HG03439 (cell line): ENCODE measurements around the gene SPATA18.

Experiments
- ATAC-seq: cut with Tn5 transposase; IDR thresholded peaks from one replicate; pipeline ENCODE4 v1.9.1; 2021; ENCODE audit warnings: mild to moderate bottlenecking, moderate library complexity; ENCODE audit not compliant: unreplicated experiment

The SPATA18 gene

DNA sequence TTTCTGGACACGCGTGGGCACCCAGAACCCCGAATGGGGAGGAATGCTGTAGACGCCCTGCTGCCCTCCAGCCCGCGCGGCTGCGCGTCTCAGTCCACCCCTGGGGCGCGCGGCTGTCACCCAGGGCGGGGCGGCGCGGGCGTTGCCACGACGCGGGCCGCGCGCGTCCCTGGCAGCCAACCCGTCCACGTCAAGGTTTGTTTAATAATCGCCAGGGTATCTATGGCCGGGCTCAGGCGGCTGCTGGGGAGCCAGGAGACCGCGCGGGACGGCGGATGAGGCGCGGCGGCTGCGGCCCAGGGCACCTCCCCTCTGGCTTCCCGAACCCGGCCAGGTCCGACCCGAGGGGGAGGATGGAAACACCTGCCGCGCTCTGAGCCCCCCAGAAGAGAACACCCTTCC is at the start of gene SPATA18:
SPATA18 (plus strand) TSS at position 92 of the 402 bp plus-strand sequence. CDS start 401 bp downstream, outside the sequence.
- peak; percentile 46 for ATAC-seq

DNA sequence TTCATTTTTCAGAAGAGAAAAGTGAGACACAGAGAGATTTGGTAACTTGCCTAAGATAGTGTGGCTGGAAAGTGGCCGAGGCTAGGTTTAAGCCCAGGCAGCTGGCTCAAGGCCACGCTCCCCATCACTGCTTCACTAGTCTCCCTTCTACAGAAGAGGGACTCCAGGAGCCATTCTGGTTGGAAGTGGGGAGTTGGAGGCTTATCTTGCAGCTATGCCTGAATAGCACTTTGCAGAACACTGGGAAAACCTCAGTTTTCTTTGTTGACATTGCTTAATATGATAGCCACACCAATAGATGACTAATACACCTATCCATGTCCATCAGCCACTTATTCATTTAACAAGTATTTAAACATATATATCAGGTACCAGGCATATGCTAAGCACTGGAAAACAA is 49.5 kb upstream of the SPATA18 start:
- no peak for ATAC-seq

DNA sequence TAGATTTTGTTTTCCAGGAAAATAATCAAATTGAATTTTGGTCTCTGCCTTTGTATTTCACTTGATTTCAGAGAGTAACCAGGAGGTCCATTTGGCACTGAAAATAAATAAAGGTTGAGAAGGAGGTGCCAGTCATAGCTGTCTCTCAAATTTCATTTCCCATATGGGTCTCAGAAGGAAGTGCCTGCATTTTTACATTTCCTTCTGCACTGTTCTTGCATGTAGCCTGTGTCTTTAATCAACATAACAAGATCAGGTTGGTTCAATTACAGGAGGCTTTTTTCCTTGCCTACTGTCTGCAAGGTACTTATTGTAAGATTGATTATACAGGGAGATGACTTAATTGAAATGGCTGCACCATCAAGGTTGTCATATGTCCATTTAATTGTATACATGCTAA is 46.7 kb upstream of the SPATA18 start:
- ATAC-seq: no peak

GRCh38 chr4:52005604-52006273 is 45.4 kb upstream of the SPATA18 start:
- no peak for ATAC-seq

GRCh38 chr4:52006887-52007286 is 44.2 kb upstream of the SPATA18 start:
- no peak for ATAC-seq

GRCh38 chr4:52010986-52011385 is 40.1 kb upstream of the SPATA18 start:
- no peak for ATAC-seq

GRCh38 chr4:52012651-52013050 is 38.5 kb upstream of the SPATA18 start:
- ATAC-seq: no peak

- ATAC-seq: no peak
These were observed 36.2 kb upstream of the SPATA18 start for GRCh38 chr4:52014903-52015302.

GRCh38 chr4:52015366-52015765 is 35.7 kb upstream of the SPATA18 start:
- ATAC-seq: no peak

DNA sequence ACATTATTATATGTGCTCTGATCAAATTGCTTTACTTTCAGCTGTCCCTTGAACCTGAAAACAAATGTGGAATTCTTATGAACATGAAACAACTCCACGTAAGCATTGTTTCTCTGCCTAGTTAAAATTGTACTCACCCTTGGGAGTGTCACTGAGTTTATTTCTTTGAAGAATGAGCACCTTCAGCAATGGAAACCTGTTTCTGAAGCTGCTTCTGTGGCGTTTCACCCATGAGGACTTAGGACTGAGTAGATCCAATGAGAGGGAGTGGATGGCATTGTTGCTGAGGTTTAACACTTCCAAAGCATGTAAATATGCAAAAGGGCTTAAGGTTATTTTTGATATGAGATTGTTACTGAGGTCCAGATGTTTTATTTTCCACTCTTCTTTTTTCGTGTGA is 34.1 kb upstream of the SPATA18 start:
- ATAC-seq: no peak

GRCh38 chr4:52017814-52018213 is 33.3 kb upstream of the SPATA18 start:
- ATAC-seq: no peak

GRCh38 chr4:52019936-52020657 is 31.0 kb upstream of the SPATA18 start, which contains the start of gene LRRC66:
TSS of gene LRRC66 (minus strand) at chr4:52020363. CDS start at chr4:52017613, 2,750 bp downstream.
- no peak for ATAC-seq

- no peak for ATAC-seq
These were observed 22.1 kb upstream of the SPATA18 start for GRCh38 chr4:52028970-52029369.

DNA sequence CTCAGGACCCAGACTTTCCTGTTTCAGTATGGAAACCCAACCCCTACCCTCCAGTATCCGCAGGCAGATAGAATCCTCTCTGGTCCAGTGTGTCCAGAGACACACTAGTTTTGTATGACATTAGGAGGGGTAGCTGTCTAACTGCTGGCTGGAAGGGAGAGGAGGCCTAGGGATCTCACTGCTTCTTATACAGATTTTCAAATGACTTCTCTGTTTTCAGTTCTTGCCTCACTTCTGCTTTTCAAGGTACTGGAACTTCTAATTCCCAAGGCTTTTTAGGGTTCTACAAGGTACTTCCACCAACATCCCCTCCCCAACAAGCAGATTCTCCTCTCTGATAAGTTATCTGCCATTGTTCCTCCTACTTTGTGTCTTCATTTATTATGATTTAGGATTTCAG is 19.1 kb upstream of the SPATA18 start:
- no peak for ATAC-seq

GRCh38 chr4:52035190-52035589 is 15.9 kb upstream of the SPATA18 start:
- ATAC-seq: no peak

DNA sequence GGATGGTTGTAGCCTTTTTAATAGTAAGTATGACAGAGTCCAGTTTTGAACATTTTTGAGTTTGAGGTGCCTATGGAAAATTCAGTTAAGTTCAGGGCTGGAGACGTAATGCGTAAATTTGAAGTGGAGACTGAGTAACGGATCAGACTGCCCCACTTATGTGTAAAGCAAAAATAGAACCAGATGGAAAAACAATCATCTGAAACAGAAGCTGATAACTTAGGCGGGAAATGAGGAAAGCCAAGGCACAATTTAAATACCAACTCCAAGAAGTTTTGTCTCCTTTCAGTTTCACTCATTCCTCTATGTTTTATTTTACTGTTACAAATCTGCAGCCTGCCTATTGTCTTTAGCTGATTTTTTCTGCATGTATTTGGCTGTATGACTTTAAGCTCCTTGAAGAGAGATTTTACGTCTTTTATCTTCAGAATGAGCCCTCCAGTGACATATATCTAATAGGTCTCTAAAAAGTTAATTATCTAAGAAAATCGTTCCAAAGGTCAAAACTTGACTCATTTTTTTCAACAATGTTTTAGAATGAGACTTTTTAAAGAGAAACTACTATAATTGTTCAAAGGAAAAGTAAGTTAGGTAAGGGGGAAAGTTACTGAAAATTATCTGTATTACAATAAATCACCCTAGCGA is 14.1 kb upstream of the SPATA18 start:
- no peak for ATAC-seq

- ATAC-seq: peak; percentile 65
These were observed 13.4 kb upstream of the SPATA18 start for GRCh38 chr4:52037689-52038102.

DNA sequence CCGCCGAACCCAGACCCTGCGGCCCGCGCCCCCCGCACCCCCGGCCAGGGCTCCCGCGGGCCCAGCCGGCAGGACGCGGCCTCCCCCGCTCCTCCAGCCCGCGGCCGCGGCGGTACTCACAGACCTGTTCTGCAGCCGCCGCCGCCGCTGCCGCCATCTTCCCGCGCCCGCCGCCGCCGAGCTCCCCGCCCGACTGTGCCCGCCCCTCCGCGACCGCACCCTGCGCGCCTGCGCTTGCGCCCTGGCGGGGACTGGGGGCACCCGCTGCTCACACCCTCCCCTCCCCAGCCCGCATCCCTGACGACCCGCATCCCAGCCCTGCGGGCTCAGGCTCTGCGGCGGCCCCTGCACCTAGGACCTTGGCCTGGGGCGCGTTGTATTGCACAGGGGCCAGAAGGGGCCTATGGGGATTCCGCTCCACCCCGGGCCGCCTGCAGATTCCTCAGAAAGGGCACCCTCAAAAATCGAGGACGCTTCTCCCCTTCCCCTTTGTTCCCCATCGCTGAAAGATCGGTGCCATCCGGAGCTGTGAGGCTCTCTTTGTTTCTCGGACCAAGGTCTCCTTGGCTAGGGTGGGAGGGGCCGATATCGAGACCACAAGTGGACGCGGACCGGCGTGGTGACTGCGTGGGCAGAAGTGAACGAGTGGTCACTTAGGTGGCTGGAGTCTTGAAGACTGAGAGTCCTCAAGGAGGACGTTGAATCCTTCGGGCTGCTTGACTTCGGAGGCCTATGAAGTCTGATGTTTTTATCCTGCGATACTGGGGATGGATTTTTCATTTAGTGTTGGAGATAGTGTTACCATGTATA is 12.8 kb upstream of the SPATA18 start, which contains the start of gene SGCB:
SGCB (minus strand) TSS at position 197 of the 810 bp plus-strand sequence; CDS start at position 157, 40 bp downstream.
- ATAC-seq: peak; percentile 94

- no peak for ATAC-seq
These were observed 6.1 kb upstream of the SPATA18 start for GRCh38 chr4:52045028-52045427.

DNA sequence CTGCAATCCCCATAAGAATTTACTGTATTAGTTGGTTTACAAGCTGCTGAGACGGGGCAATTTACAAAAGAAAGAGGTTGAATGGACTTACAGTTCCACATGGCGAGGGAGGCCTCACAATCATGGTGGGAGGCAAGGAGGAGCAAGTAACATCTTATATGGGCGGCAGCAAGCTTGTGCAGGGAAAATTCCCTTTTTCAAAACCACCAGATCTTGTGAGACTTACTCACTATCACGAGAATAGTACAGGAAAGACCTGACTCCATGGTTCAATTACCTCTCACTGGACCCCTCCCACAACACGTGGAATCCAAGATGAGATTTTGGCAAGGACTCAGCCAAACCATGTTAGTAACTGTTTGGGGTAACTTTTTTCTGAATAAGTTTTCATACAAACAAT is 1.8 kb upstream of the SPATA18 start:
- ATAC-seq: no peak
